Parathyroid adenoma (tissue), 2 donors: ENCODE results near the gene TMEM108.

Source experiments
- H2AFZ ChIP-seq: fragments of 300-600 bp; sonication (generic); one replicate; pipeline ENCODE4 v1.7.0; 2017; ENCODE audit warnings: antibody characterized with exemption, mild to moderate bottlenecking
- H3K27ac ChIP-seq: fragments of 300-600 bp; sonication (generic); one replicate; pipeline ENCODE4 v1.7.0; 2017
- H3K27me3 ChIP-seq: fragments of 300-600 bp; sonication (generic); one replicate; pipeline ENCODE4 v1.7.0; 2017; ENCODE audit warnings: low read length; ENCODE audit not compliant: control insufficient read depth, insufficient read depth
- H3K36me3 ChIP-seq: fragments of 300-600 bp; sonication (generic); one replicate; pipeline ENCODE4 v1.7.0; 2017; ENCODE audit warnings: low read length; ENCODE audit not compliant: control insufficient read depth, insufficient read depth
- H3K4me1 ChIP-seq: fragments of 300-600 bp; sonication (generic); one replicate; pipeline ENCODE4 v1.7.0; 2017; ENCODE audit warnings: control low read depth
- H3K4me2 ChIP-seq: fragments of 300-600 bp; sonication (generic); one replicate; pipeline ENCODE4 v1.7.0; 2017; ENCODE audit warnings: low read length
- H3K4me3 ChIP-seq: fragments of 300-600 bp; sonication (generic); one replicate; pipeline ENCODE4 v1.7.0; 2017; ENCODE audit warnings: low read depth, low read length
- H3K79me2 ChIP-seq: fragments of 300-600 bp; sonication (generic); one replicate; pipeline ENCODE4 v1.7.0; 2017; ENCODE audit warnings: control low read depth
- H3K9ac ChIP-seq: fragments of 300-600 bp; sonication (generic); one replicate; pipeline ENCODE4 v1.7.0; 2017; ENCODE audit warnings: mild to moderate bottlenecking
- H3K9me3 ChIP-seq: fragments of 300-600 bp; sonication (generic); one replicate; pipeline ENCODE4 v1.7.0; 2017; ENCODE audit warnings: low read length; ENCODE audit not compliant: control insufficient read depth
- TF ChIP-seq, protein P1 (sequence below): fragments of 300-600 bp; sonication (generic); IDR thresholded peaks from one replicate; pipeline ENCODE4 v1.7.0; 2017; ENCODE audit warnings: antibody characterized with exemption, mild to moderate bottlenecking
- donor health status: primary hyperparathyroidism.

Gene TMEM108

GRCh38 chr3:133208184-133208583 is 170.0 kb downstream of the TMEM108 start:
- no peaks in the 10 kb centered on the region for H3K4me1 ChIP-seq
- H3K79me2 ChIP-seq, result no peaks in the 10 kb centered on the region
- H3K4me3 ChIP-seq, result no peak overlapping the region
- no peak overlapping the region for H3K4me2 ChIP-seq
- no peaks in the 10 kb centered on the region for H3K9me3 ChIP-seq
- H3K9ac ChIP-seq, result no peak overlapping the region
- no peaks in the 10 kb centered on the region for H3K36me3 ChIP-seq
- TF ChIP-seq, protein P1, sequence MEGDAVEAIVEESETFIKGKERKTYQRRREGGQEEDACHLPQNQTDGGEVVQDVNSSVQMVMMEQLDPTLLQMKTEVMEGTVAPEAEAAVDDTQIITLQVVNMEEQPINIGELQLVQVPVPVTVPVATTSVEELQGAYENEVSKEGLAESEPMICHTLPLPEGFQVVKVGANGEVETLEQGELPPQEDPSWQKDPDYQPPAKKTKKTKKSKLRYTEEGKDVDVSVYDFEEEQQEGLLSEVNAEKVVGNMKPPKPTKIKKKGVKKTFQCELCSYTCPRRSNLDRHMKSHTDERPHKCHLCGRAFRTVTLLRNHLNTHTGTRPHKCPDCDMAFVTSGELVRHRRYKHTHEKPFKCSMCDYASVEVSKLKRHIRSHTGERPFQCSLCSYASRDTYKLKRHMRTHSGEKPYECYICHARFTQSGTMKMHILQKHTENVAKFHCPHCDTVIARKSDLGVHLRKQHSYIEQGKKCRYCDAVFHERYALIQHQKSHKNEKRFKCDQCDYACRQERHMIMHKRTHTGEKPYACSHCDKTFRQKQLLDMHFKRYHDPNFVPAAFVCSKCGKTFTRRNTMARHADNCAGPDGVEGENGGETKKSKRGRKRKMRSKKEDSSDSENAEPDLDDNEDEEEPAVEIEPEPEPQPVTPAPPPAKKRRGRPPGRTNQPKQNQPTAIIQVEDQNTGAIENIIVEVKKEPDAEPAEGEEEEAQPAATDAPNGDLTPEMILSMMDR, result no peak
- no peak overlapping the region for H2AFZ ChIP-seq
- no peak overlapping the region for H3K27ac ChIP-seq
- no peaks in the 10 kb centered on the region for H3K27me3 ChIP-seq

GRCh38 chr3:133209871-133210550 is 171.8 kb downstream of the TMEM108 start:
- H3K27ac ChIP-seq, result no peak overlapping the region
- no peaks in the 10 kb centered on the region for H3K27me3 ChIP-seq
- H3K4me2 ChIP-seq, result no peak overlapping the region
- no peaks in the 10 kb centered on the region for H3K4me1 ChIP-seq
- no peak overlapping the region for H2AFZ ChIP-seq
- TF ChIP-seq, protein P1, result no peak
- no peaks in the 10 kb centered on the region for H3K36me3 ChIP-seq
- H3K9ac ChIP-seq, result no peak overlapping the region
- no peak overlapping the region for H3K4me3 ChIP-seq
- no peaks in the 10 kb centered on the region for H3K9me3 ChIP-seq
- no peaks in the 10 kb centered on the region for H3K79me2 ChIP-seq

DNA sequence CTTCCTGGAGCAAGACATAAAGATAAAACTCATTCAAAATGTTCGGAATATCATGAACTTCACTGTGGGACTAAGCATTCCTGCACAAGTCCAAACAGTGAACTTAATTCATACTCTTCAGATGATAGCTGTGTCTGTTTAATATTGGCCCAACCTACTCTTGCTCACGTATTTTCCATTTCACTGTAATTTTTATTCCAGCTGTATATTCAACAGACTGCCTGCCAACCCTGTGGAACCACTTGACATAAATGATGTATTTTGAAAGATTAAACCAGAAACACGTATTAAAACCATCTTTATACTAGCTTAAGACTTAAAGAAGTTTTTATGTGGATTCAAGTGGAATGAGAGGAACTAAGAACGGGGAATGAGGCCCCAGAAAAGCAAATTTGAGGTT is 172.5 kb downstream of the TMEM108 start:
- no peak overlapping the region for H3K27ac ChIP-seq
- no peaks in the 10 kb centered on the region for H3K36me3 ChIP-seq
- H3K4me2 ChIP-seq, result no peak overlapping the region
- no peak overlapping the region for H3K4me3 ChIP-seq
- no peak overlapping the region for H2AFZ ChIP-seq
- no peaks in the 10 kb centered on the region for H3K9me3 ChIP-seq
- no peaks in the 10 kb centered on the region for H3K27me3 ChIP-seq
- TF ChIP-seq, protein P1, result no peak
- H3K9ac ChIP-seq, result no peak overlapping the region
- no peaks in the 10 kb centered on the region for H3K79me2 ChIP-seq
- no peaks in the 10 kb centered on the region for H3K4me1 ChIP-seq

- no peak overlapping the region for H2AFZ ChIP-seq
- no peak overlapping the region for H3K4me2 ChIP-seq
- no peak overlapping the region for H3K9ac ChIP-seq
- H3K36me3 ChIP-seq, result no peaks in the 10 kb centered on the region
- H3K27ac ChIP-seq, result no peak overlapping the region
- no peaks in the 10 kb centered on the region for H3K79me2 ChIP-seq
- H3K27me3 ChIP-seq, result no peaks in the 10 kb centered on the region
- TF ChIP-seq, protein P1, result no peak
- no peak overlapping the region for H3K4me3 ChIP-seq
- no peaks in the 10 kb centered on the region for H3K4me1 ChIP-seq
- H3K9me3 ChIP-seq, result no peaks in the 10 kb centered on the region
Measured at GRCh38 chr3:133211449-133211848, 173.3 kb downstream of the TMEM108 start.

- H3K9me3 ChIP-seq, result no peaks in the 10 kb centered on the region
- no peaks in the 10 kb centered on the region for H3K4me1 ChIP-seq
- H3K27ac ChIP-seq, result no peak overlapping the region
- no peaks in the 10 kb centered on the region for H3K36me3 ChIP-seq
- no peak overlapping the region for H3K4me3 ChIP-seq
- H2AFZ ChIP-seq, result no peak overlapping the region
- no peak overlapping the region for H3K4me2 ChIP-seq
- no peaks in the 10 kb centered on the region for H3K79me2 ChIP-seq
- H3K9ac ChIP-seq, result no peak overlapping the region
- TF ChIP-seq, protein P1, result no peak
- H3K27me3 ChIP-seq, result no peaks in the 10 kb centered on the region
Measured at GRCh38 chr3:133211856-133212255, 173.7 kb downstream of the TMEM108 start.
